Measurements from ENCODE around the gene PRKCE. TPM values are rescaled to one million over a fixed set of nuclear protein-coding genes. Genes with fewer than 3 reads are reported as not detected.

PRKCE gene
- total RNA-seq, 1 experiment from 2014 or later = 1.3 TPM

GRCh38 chr2:45922577-45922988 is 271.1 kb downstream of the PRKCE start:
- Mint-ChIP-seq H3K4me1 (peaks cover 5 to 6% of the 10 kb centered on the region in 2 experiments; a peak in 3 of 4 replicates), H3K27ac (no peak overlapping the region), H3K27me3 (ENCODE audit: low read depth) (no peaks in the 10 kb centered on the region), H3K9me3 (no peaks in the 10 kb centered on the region; a peak in 1 of 5 replicates), H3K36me3 (ENCODE audit: insufficient read depth in 1 of 3, low read depth in 3 of 3) (no peaks in the 10 kb centered on the region), H3K4me3 (no peak overlapping the region)
- Histone ChIP-seq H4K5ac (ENCODE audit: insufficient read length, low read depth, low read length) (no peak overlapping the region), H3K79me2 (ENCODE audit: insufficient read depth, low read length) (no peaks in the 10 kb centered on the region), H3K4me2 (ENCODE audit: insufficient read depth, insufficient read length, low read length) (no peak overlapping the region), H3K27me3 (ENCODE audit: insufficient read depth, low read length) (no peaks in the 10 kb centered on the region), H4K8ac (replicated peaks; ENCODE audit: insufficient read length, low read depth, low read length) (no peak overlapping the region), H3K4ac (ENCODE audit: low read depth, low read length) (no peak overlapping the region), H3K23ac (ENCODE audit: insufficient read length, low read depth, low read length) (no peak overlapping the region), H3K56ac (ENCODE audit: insufficient read length, low read depth, low read length) (no peak overlapping the region), H4K20me1 (ENCODE audit: control insufficient read depth, insufficient read depth, insufficient read length) (peaks cover 2% of the 10 kb centered on the region), H2AFZ (ENCODE audit: low read length) (no peak overlapping the region), H4K91ac (ENCODE audit: insufficient read length, low read depth, low read length) (no peak overlapping the region), H3K9ac (ENCODE audit: extremely low read depth, insufficient read length, low read length) (no peak overlapping the region), H2BK5ac (ENCODE audit: insufficient read length, low read length) (no peak overlapping the region), H3K14ac (ENCODE audit: insufficient read depth, low read length) (no peak overlapping the region), H3K27ac (ENCODE audit: insufficient read length, low read depth, low read length) (no peak overlapping the region), H3T11ph (ENCODE audit: low read length) (no peak overlapping the region), H3K9me3 (ENCODE audit: control insufficient read depth, low read depth, low read length) (no peaks in the 10 kb centered on the region), H2BK120ac (ENCODE audit: low read depth, low read length, poor library complexity, severe bottlenecking) (no peak overlapping the region), H2BK15ac (ENCODE audit: low read depth, low read length) (no peak overlapping the region), H3K4me1 (ENCODE audit: insufficient read depth, low read length) (no peaks in the 10 kb centered on the region), H3K23me2 (ENCODE audit: insufficient read length, low read depth, low read length, poor library complexity, severe bottlenecking) (no peaks in the 10 kb centered on the region), H2BK20ac (ENCODE audit: low read depth, low read length, poor library complexity, severe bottlenecking) (no peak overlapping the region), H2AK5ac (ENCODE audit: insufficient read length, low read length) (no peak overlapping the region), H2BK12ac (ENCODE audit: insufficient read length, low read depth, low read length) (no peak overlapping the region), H3K79me1 (ENCODE audit: insufficient read depth, low read depth, low read length, poor library complexity, severe bottlenecking) (no peaks in the 10 kb centered on the region), H3K18ac (ENCODE audit: insufficient read length, low read depth, low read length) (no peak overlapping the region)
- no peak for TF ChIP-seq CTCF (conservative IDR thresholded peaks at IDR 0.05)
- WGBS (ENCODE audit: extremely low coverage, insufficient read length, low lambda C conversion rate) = no CpG with 5 or more reads among the region's 7 CpGs
- no peak for DNase-seq
